Medulla oblongata (tissue), 1 donor: Measurements from ENCODE around the gene KLF6.

ENCODE experiments used
- DNase-seq: peaks from one replicate; pipeline ENCODE4 v3.0.0-alpha.2; 2015; ENCODE audit errors: extremely low spot score

The KLF6 gene

GRCh38 chr10:3729397-3729976 lies 55.5 kb downstream of the KLF6 start:
- no peak for DNase-seq

GRCh38 chr10:3728563-3728962 lies 56.4 kb downstream of the KLF6 start:
- DNase-seq: no peak

- DNase-seq: no peak
These were observed 57.7 kb downstream of the KLF6 start for GRCh38 chr10:3727268-3727667.
